Measurements from ENCODE around the gene ORAI3. TPM values are rescaled to one million over a fixed set of nuclear protein-coding genes. Genes with fewer than 3 reads are reported as not detected.

The ORAI3 gene
- total and polyA plus RNA-seq, 2 of the 13 experiments (the other 11 are each of a cell fraction or from before 2014, with no cell fraction given) = 11.4 to 32.0 TPM

DNA sequence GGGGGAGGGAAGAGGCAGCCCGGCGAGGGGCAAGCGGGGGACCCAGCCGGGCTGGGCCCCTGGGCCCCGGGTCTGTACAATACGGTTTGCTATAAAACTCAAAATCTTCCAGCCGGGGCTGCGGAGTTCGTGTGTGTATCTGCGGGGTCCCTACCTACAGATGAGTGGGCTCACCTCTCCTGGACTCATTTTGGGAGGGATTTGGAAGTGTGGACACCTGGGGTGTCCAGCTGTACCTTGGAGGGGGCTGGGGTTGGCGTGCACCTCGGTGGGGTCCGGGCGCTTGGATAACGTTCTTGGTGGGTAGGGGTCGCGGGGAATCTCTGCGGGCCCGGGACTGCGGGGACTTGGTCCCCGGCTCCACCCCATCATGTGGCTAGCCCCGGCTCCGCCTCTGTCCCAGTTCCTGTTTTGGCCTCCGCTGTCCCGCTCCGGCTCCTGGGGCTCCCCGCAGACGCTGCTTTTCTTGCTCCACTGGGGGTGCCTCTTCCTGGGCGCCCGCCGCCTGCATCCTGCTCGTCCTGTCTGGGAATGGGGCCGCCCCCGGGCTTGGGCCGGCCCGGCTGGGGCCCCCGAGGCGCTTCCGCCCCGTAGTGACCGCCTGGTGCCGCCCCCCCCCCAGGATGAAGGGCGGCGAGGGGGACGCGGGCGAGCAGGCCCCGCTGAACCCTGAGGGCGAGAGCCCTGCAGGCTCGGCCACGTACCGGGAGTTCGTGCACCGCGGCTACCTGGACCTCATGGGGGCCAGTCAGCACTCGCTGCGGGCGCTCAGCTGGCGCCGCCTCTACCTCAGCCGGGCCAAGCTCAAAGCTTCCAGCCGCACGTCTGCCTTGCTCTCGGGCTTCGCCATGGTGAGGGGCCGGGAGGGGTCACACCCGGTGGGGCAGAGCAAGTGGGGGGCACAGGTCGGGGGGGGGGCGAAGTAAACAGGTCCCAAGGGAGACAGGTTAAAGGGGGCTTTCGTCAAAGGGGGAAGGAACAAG lies at the start of gene ORAI3 (continued):
- peak; percentile 40; the same call in 1 of the 2 replicates for TF ChIP-seq ZNF468 (CRISPR knock-in tag; IDR thresholded peaks at IDR 0.05)
- TF ChIP-seq, protein P1, sequence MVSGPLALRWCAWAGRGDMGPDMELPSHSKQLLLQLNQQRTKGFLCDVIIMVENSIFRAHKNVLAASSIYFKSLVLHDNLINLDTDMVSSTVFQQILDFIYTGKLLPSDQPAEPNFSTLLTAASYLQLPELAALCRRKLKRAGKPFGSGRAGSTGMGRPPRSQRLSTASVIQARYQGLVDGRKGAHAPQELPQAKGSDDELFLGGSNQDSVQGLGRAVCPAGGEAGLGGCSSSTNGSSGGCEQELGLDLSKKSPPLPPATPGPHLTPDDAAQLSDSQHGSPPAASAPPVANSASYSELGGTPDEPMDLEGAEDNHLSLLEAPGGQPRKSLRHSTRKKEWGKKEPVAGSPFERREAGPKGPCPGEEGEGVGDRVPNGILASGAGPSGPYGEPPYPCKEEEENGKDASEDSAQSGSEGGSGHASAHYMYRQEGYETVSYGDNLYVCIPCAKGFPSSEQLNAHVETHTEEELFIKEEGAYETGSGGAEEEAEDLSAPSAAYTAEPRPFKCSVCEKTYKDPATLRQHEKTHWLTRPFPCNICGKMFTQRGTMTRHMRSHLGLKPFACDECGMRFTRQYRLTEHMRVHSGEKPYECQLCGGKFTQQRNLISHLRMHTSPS (CRISPR knock-in tag; IDR thresholded peaks at IDR 0.05; ENCODE audit: low read depth) = no peak
- TF ChIP-seq, protein P2, sequence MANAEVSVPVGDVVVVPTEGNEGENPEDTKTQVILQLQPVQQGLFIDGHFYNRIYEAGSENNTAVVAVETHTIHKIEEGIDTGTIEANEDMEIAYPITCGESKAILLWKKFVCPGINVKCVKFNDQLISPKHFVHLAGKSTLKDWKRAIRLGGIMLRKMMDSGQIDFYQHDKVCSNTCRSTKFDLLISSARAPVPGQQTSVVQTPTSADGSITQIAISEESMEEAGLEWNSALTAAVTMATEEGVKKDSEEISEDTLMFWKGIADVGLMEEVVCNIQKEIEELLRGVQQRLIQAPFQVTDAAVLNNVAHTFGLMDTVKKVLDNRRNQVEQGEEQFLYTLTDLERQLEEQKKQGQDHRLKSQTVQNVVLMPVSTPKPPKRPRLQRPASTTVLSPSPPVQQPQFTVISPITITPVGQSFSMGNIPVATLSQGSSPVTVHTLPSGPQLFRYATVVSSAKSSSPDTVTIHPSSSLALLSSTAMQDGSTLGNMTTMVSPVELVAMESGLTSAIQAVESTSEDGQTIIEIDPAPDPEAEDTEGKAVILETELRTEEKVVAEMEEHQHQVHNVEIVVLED (CRISPR knock-in tag; IDR thresholded peaks at IDR 0.05; ENCODE audit: borderline replicate concordance) = no peak
- TF ChIP-seq SSRP1 (CRISPR knock-in tag; IDR thresholded peaks at IDR 0.05) = no peak; the same call in 1 of the 2 replicates
- TF ChIP-seq, protein P3, sequence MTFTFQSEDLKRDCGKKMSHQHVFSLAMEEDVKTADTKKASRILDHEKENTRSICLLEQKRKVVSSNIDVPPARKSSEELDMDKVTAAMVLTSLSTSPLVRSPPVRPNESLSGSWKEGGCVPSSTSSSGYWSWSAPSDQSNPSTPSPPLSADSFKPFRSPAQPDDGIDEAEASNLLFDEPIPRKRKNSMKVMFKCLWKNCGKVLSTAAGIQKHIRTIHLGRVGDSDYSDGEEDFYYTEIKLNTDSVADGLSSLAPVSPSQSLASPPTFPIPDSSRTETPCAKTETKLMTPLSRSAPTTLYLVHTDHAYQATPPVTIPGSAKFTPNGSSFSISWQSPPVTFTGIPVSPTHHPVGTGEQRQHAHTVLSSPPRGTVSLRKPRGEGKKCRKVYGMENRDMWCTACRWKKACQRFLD (CRISPR knock-in tag; IDR thresholded peaks at IDR 0.05; ENCODE audit: borderline replicate concordance) = no peak
- no peak for TF ChIP-seq ZNF543 (CRISPR knock-in tag; IDR thresholded peaks at IDR 0.05)
- TF ChIP-seq SIN3B (IDR thresholded peaks at IDR 0.05; ENCODE audit: low read length) = no peak
- no peak for TF ChIP-seq ZSCAN29 (CRISPR knock-in tag; conservative IDR thresholded peaks at IDR 0.05)
- TF ChIP-seq RXRB (CRISPR knock-in tag; IDR thresholded peaks at IDR 0.05; ENCODE audit: borderline replicate concordance) = no peak
- TF ChIP-seq, protein P4, sequence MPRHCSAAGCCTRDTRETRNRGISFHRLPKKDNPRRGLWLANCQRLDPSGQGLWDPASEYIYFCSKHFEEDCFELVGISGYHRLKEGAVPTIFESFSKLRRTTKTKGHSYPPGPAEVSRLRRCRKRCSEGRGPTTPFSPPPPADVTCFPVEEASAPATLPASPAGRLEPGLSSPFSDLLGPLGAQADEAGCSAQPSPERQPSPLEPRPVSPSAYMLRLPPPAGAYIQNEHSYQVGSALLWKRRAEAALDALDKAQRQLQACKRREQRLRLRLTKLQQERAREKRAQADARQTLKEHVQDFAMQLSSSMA (CRISPR knock-in tag; IDR thresholded peaks at IDR 0.05) = 0 out of 2 replicates have a peak, but pooled peaks have one; percentile 44
- TF ChIP-seq PRPF4 (IDR thresholded peaks at IDR 0.05; ENCODE audit: low read depth, low read length, poor library complexity, severe bottlenecking) = no peak
- TF ChIP-seq FOXJ3 (CRISPR knock-in tag; IDR thresholded peaks at IDR 0.05; ENCODE audit: borderline replicate concordance) = 0 out of 2 replicates have a peak, but pooled peaks have one; percentile 20
- peak; percentile 96 for TF ChIP-seq KDM2A (CRISPR knock-in tag; IDR thresholded peaks at IDR 0.05; ENCODE audit: borderline replicate concordance, low read depth)
- no peak for TF ChIP-seq ZNF577 (CRISPR knock-in tag; IDR thresholded peaks at IDR 0.05; ENCODE audit: borderline replicate concordance, low read depth)
- TF ChIP-seq RFX3 (CRISPR knock-in tag; IDR thresholded peaks at IDR 0.05) = no peak
- no peak for TF ChIP-seq GTF3A (CRISPR knock-in tag; conservative IDR thresholded peaks at IDR 0.05)
- TF ChIP-seq ZNF75D (CRISPR knock-in tag; IDR thresholded peaks at IDR 0.05; ENCODE audit: borderline replicate concordance) = no peak
- TF ChIP-seq, protein P5, sequence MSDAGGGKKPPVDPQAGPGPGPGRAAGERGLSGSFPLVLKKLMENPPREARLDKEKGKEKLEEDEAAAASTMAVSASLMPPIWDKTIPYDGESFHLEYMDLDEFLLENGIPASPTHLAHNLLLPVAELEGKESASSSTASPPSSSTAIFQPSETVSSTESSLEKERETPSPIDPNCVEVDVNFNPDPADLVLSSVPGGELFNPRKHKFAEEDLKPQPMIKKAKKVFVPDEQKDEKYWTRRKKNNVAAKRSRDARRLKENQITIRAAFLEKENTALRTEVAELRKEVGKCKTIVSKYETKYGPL (CRISPR knock-in tag; IDR thresholded peaks at IDR 0.05) = no peak
- 0 out of 2 replicates have a peak, but pooled peaks have one; percentile 25 for TF ChIP-seq KDM3A (CRISPR knock-in tag; IDR thresholded peaks at IDR 0.05; ENCODE audit: low read depth)
- TF ChIP-seq, protein P6, sequence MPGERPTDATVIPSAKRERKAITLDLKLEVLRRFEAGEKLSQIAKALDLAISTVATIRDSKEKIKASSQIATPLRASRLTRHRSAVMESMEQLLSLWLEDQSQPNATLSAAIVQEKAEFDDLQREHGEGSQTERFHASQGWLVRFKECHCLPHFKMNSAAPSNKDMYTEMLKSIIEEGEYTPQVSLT (CRISPR knock-in tag; IDR thresholded peaks at IDR 0.05; ENCODE audit: borderline replicate concordance, low read depth) = no peak; the same call in 1 of the 2 replicates
